Uterus (tissue), 4 donors: ENCODE measurements around the gene EMC6. TPM values are rescaled to one million over a fixed set of nuclear protein-coding genes. Genes with fewer than 3 reads are reported as not detected.
A peak's percentile ranks its signal among the peaks of the same experiment; 100 is the strongest.

Experiments used
- DNase-seq, 2 donors: peaks; one replicate each; pipeline ENCODE4 v3.0.0-alpha.2; 2019 to 2020
- H3K27ac ChIP-seq, 2 donors: fragments of 200-600 bp; sonication (generic); 1 replicate in 1 of 2; 2 replicates in 1 of 2; pipeline ENCODE4 v1.5.1; 2016 to 2018
- H3K27me3 ChIP-seq, 2 donors: fragments of 200-600 bp; sonication (generic); one replicate each; pipeline ENCODE4 v1.5.1; 2018 to 2019; ENCODE audit warnings: control low read depth in 1 of 2
- H3K36me3 ChIP-seq, 2 donors: fragments of 200-600 bp; sonication (generic); one replicate each; pipeline ENCODE4 v1.5.1; 2019; ENCODE audit warnings: control low read depth in 1 of 2
- H3K4me1 ChIP-seq, 2 donors: fragments of 200-600 bp; sonication (generic); one replicate each; pipeline ENCODE4 v1.5.1; 2018 to 2019; ENCODE audit warnings: control low read depth in 1 of 2
- H3K4me3 ChIP-seq, 2 donors: fragments of 200-600 bp; sonication (generic); 1 replicate in 1 of 2; 2 replicates in 1 of 2; pipeline ENCODE4 v1.5.1; 2018 to 2019; ENCODE audit warnings: mild to moderate bottlenecking in 1 of 2
- H3K9me3 ChIP-seq, 2 donors: fragments of 200-600 bp; sonication (generic); one replicate each; pipeline ENCODE4 v1.5.1; 2019; ENCODE audit warnings: control low read depth in 1 of 2
- POLR2A ChIP-seq, 2 donors: fragments of 450-650 bp; IDR thresholded peaks; one replicate each; pipeline ENCODE4 v1.6.1; 2016; ENCODE audit warnings: antibody characterized with exemption in 2 of 2, mild to moderate bottlenecking in 1 of 2, moderate library complexity in 1 of 2
- intact Hi-C: fragments of 100-400 bp; cut with DNase I; formaldehyde crosslinking; loops from one replicate; pipeline ENCODE4 v1.15.1; 2023; ENCODE audit warnings: low total_unique reads
- total RNA-seq, 4 donors: library from RNA; depleted of rRNA in 3 of 4; stranded (reverse); fragments of >200 nt in 3 of 4; gene quantifications; one replicate each; pipeline versions ENCODE4 v1.1.0 to v1.2.4, GENCODE V29; 2014 to 2023
- TF ChIP-seq, protein P1 (sequence below), 4 experiments: fragments of 200-600 bp in 2 of 4; fragments of 450-650 bp in 2 of 4; sonication (generic) in 2 of 4; IDR thresholded peaks; one replicate each; pipeline ENCODE4 v1.5.1; 2016 to 2019; ENCODE audit warnings: antibody characterized with exemption in 4 of 4, mild to moderate bottlenecking in 2 of 4, moderate library complexity in 1 of 4
- donor health status: DM: yes; HTN: yes; CAD: no.

The EMC6 gene
- total RNA-seq = 10 to 100 TPM in 3 of 4 donors, 1 to 10 TPM in 1; 7.1 to 34.7 (median 22.7) TPM

DNA sequence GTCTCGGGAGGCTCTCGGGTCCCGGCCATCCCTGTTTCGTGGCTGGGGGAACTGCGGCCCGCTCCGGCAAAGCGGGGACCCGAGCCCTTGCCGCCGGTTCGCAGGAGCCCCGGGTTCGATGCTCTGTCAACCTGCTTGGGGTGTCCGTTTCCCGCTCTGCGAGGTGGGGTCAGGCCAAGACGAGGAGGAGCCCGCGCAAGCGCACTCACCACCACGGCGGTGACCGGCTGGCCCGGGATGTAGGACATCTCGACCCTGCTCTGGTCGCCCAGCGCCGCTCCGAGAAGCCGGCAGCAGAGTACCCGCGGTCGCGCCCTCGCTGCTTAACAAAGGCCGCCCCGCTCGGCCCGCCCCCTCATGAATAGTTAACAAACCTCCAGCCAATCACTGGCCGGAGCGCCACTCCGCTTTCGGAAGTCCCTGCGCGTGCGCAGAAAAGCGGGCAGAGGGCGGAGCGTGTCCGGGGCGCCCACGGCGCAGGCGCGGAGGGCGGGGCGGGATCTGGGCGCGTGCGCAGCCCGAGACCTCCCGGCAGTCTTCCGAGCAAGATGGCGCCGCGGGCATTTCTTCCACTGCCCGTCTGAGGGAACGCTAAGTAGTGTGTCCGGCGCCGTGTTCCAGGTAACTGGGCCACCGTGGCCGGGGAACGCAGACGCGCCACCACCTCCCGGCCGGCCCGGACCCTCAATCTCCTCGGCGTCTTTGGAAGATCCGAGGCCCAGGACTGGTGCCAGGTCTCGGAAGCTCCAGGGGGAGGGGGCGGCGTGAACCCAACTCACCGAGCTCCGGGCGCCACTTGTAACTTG, at the start of gene EMC6, which contains the start of gene TAX1BP3:
TSS of gene EMC6 (plus strand) at position 534 of the 806 bp plus-strand sequence. CDS start 335 bp downstream, outside the sequence.
TSS of gene TAX1BP3 (minus strand) at position 300 of the 806 bp plus-strand sequence. CDS start at position 248, 52 bp downstream.
- TF ChIP-seq, protein P1, sequence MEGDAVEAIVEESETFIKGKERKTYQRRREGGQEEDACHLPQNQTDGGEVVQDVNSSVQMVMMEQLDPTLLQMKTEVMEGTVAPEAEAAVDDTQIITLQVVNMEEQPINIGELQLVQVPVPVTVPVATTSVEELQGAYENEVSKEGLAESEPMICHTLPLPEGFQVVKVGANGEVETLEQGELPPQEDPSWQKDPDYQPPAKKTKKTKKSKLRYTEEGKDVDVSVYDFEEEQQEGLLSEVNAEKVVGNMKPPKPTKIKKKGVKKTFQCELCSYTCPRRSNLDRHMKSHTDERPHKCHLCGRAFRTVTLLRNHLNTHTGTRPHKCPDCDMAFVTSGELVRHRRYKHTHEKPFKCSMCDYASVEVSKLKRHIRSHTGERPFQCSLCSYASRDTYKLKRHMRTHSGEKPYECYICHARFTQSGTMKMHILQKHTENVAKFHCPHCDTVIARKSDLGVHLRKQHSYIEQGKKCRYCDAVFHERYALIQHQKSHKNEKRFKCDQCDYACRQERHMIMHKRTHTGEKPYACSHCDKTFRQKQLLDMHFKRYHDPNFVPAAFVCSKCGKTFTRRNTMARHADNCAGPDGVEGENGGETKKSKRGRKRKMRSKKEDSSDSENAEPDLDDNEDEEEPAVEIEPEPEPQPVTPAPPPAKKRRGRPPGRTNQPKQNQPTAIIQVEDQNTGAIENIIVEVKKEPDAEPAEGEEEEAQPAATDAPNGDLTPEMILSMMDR (IDR thresholded peaks at IDR 0.05) = peak in 1 of 4 experiments; percentile 11
- peak; percentile 83 to 95 for TF ChIP-seq POLR2A (IDR thresholded peaks at IDR 0.05)
- Histone ChIP-seq H3K4me3 (peak within 1 kb of the TSS; percentile 88 to 96), H3K27me3 (no peaks in the 10 kb centered on the region), H3K9me3 (no peaks in the 10 kb centered on the region), H3K4me1 (peaks cover 9 to 12% of the 10 kb centered on the region in 2 donors), H3K27ac (peak within 1 kb of the TSS; percentile 97 to 99), H3K36me3 (no peaks in the 10 kb centered on the region)
- intact Hi-C loops = no loop called here
- peak; percentile 98 to 99 for DNase-seq

GRCh38 chr17:3621146-3621720, 47.4 kb upstream of the EMC6 start:
- H3K36me3 ChIP-seq = no peaks in the 10 kb centered on the region
- H3K4me3 ChIP-seq = no peak overlapping the region
- no peak overlapping the region for H3K27ac ChIP-seq
- H3K9me3 ChIP-seq = no peaks in the 10 kb centered on the region
- DNase-seq = no peak
- H3K27me3 ChIP-seq = no peaks in the 10 kb centered on the region
- intact Hi-C loops = no loop called here
- no peaks in the 10 kb centered on the region for H3K4me1 ChIP-seq
- TF ChIP-seq POLR2A (IDR thresholded peaks at IDR 0.05) = no peak
- TF ChIP-seq, protein P1 (IDR thresholded peaks at IDR 0.05) = no peak

DNA sequence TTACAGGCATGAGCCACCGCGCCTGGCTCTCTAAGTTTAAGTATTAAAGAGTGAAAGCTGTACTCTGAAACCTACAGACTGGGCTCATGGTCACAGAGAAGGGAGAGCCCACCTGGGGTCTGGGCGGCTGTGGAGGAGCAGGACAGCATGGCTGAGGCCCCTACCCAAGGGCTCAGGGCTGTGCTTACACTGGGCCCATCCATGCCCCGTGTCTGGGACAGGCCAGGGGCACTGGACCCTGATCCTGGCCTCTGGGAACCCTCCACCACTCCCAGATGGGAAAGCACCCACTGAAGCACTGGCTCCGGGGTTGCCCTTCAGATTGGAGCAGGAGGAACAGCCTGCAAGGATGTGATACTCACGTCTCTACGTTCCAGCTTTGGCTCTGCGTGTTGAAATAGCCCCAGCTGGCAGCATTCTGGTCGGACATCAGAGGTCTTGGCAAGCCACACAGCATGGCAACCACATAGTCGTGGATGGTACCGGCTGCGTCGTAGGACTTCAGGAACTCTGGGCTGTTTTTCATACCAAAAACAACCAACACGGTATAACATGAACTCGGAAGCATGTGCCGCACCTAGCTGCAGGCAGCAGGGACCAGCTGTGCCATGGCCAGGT, 45.5 kb upstream of the EMC6 start:
- DNase-seq = no peak
- Histone ChIP-seq H3K27ac (no peak overlapping the region), H3K9me3 (no peaks in the 10 kb centered on the region), H3K27me3 (no peaks in the 10 kb centered on the region), H3K4me1 (no peaks in the 10 kb centered on the region), H3K4me3 (no peak overlapping the region), H3K36me3 (no peaks in the 10 kb centered on the region)
- TF ChIP-seq, protein P1 (IDR thresholded peaks at IDR 0.05) = no peak
- no peak for TF ChIP-seq POLR2A (IDR thresholded peaks at IDR 0.05)
- intact Hi-C loops = no loop called here

GRCh38 chr17:3626831-3627768, 41.5 kb upstream of the EMC6 start:
- no peaks in the 10 kb centered on the region for H3K9me3 ChIP-seq
- TF ChIP-seq, protein P1 (IDR thresholded peaks at IDR 0.05) = no peak
- TF ChIP-seq POLR2A (IDR thresholded peaks at IDR 0.05) = no peak
- H3K4me3 ChIP-seq = no peak overlapping the region
- intact Hi-C loops = no loop called here
- no peaks in the 10 kb centered on the region for H3K27me3 ChIP-seq
- no peak for DNase-seq
- no peak overlapping the region for H3K27ac ChIP-seq
- H3K36me3 ChIP-seq = no peaks in the 10 kb centered on the region
- H3K4me1 ChIP-seq = no peaks in the 10 kb centered on the region
